Measurements from ENCODE around the gene SPPL2C.

SPPL2C gene

GRCh38 chr17:45844695-45845375 is at the start of gene SPPL2C:
Gene SPPL2C (plus strand): TSS chr17:45844881. CDS start chr17:45844907, 26 bp downstream.
- no peak for DNase-seq

- no peak for DNase-seq
Measured at GRCh38 chr17:45800816-45801215, 43.9 kb upstream of the SPPL2C start.

- DNase-seq = no peak
Measured at GRCh38 chr17:45801421-45801820, 43.3 kb upstream of the SPPL2C start.

- DNase-seq = no peak
Measured at GRCh38 chr17:45808845-45809244, 35.8 kb upstream of the SPPL2C start.

- DNase-seq = no peak
Measured at GRCh38 chr17:45809499-45809898, 35.2 kb upstream of the SPPL2C start.

- no peak for DNase-seq
Measured at GRCh38 chr17:45812102-45812501, 32.6 kb upstream of the SPPL2C start.

GRCh38 chr17:45813048-45813725 is 31.5 kb upstream of the SPPL2C start:
- DNase-seq = no peak

- DNase-seq = no peak
Measured at GRCh38 chr17:45814622-45815606, 29.8 kb upstream of the SPPL2C start.

GRCh38 chr17:45815752-45816151 is 28.9 kb upstream of the SPPL2C start:
- no peak for DNase-seq

- no peak for DNase-seq
Measured at GRCh38 chr17:45818041-45818440, 26.6 kb upstream of the SPPL2C start.

GRCh38 chr17:45818699-45819098 is 26.0 kb upstream of the SPPL2C start:
- DNase-seq = no peak

- DNase-seq = no peak
Measured at GRCh38 chr17:45819632-45820031, 25.0 kb upstream of the SPPL2C start.

GRCh38 chr17:45820052-45820780 is 24.5 kb upstream of the SPPL2C start:
- no peak for DNase-seq

- no peak for DNase-seq
Measured at GRCh38 chr17:45821147-45821546, 23.5 kb upstream of the SPPL2C start.

GRCh38 chr17:45823598-45823997 is 21.1 kb upstream of the SPPL2C start:
- DNase-seq = no peak

GRCh38 chr17:45824475-45824874 is 20.2 kb upstream of the SPPL2C start:
- no peak for DNase-seq

- DNase-seq = no peak
Measured at GRCh38 chr17:45824901-45825492, 19.7 kb upstream of the SPPL2C start.

GRCh38 chr17:45825792-45826191 is 18.9 kb upstream of the SPPL2C start:
- DNase-seq = no peak

GRCh38 chr17:45826919-45827588 is 17.6 kb upstream of the SPPL2C start:
- DNase-seq = no peak

- DNase-seq = no peak
Measured at GRCh38 chr17:45828171-45828570, 16.5 kb upstream of the SPPL2C start.

GRCh38 chr17:45828582-45829133 is 16.0 kb upstream of the SPPL2C start:
- DNase-seq = no peak
